IPS-NIHi7 (cell line): ENCODE data around the gene EXOC6B.

ENCODE experiments used
- DNase-seq: peaks from one replicate; pipeline ENCODE4 v3.0.0; 2012; ENCODE audit warnings: mixed read lengths; ENCODE audit errors: extremely low spot score

EXOC6B gene

GRCh38 chr2:72363406-72363805, 462.4 kb downstream of the EXOC6B start:
- DNase-seq = no peak

GRCh38 chr2:72362733-72363132, 463.1 kb downstream of the EXOC6B start:
- no peak for DNase-seq

GRCh38 chr2:72361521-72361920, 464.3 kb downstream of the EXOC6B start:
- DNase-seq = no peak

GRCh38 chr2:72361042-72361441, 464.8 kb downstream of the EXOC6B start:
- DNase-seq = no peak

GRCh38 chr2:72350852-72351251, 475.0 kb downstream of the EXOC6B start:
- peak; percentile 58 for DNase-seq

GRCh38 chr2:72349016-72349415, 476.8 kb downstream of the EXOC6B start:
- DNase-seq = no peak

GRCh38 chr2:72347081-72347480, 478.8 kb downstream of the EXOC6B start:
- no peak for DNase-seq

- DNase-seq = no peak
Measured at GRCh38 chr2:72341639-72342038, 484.2 kb downstream of the EXOC6B start.

GRCh38 chr2:72340665-72341064, 485.2 kb downstream of the EXOC6B start:
- no peak for DNase-seq

GRCh38 chr2:72338076-72338475, 487.8 kb downstream of the EXOC6B start:
- DNase-seq = no peak

- DNase-seq = no peak
Measured at GRCh38 chr2:72332720-72333119, 493.1 kb downstream of the EXOC6B start.

GRCh38 chr2:72330652-72331051, 495.2 kb downstream of the EXOC6B start:
- no peak for DNase-seq

- no peak for DNase-seq
Measured at GRCh38 chr2:72326759-72327158, 499.1 kb downstream of the EXOC6B start.

- DNase-seq = peak; percentile 66
Measured at GRCh38 chr2:72325592-72326422, 500.0 kb downstream of the EXOC6B start.

GRCh38 chr2:72316774-72317173, 509.1 kb downstream of the EXOC6B start:
- DNase-seq = no peak

- DNase-seq = no peak
Measured at GRCh38 chr2:72300147-72300684, 525.6 kb downstream of the EXOC6B start.

GRCh38 chr2:72293620-72294019, 532.2 kb downstream of the EXOC6B start:
- DNase-seq = no peak

GRCh38 chr2:72292433-72292832, 533.4 kb downstream of the EXOC6B start:
- no peak for DNase-seq

GRCh38 chr2:72291059-72291458, 534.8 kb downstream of the EXOC6B start:
- DNase-seq = no peak

- no peak for DNase-seq
Measured at GRCh38 chr2:72289736-72290135, 536.1 kb downstream of the EXOC6B start.

GRCh38 chr2:72289283-72289682, 536.5 kb downstream of the EXOC6B start:
- no peak for DNase-seq

GRCh38 chr2:72278046-72278445, 547.8 kb downstream of the EXOC6B start:
- no peak for DNase-seq

- DNase-seq = no peak
Measured at GRCh38 chr2:72276876-72277275, 549.0 kb downstream of the EXOC6B start.

GRCh38 chr2:72276356-72276755, 549.5 kb downstream of the EXOC6B start:
- DNase-seq = no peak
